SK-N-SH (cell line): ENCODE data around the gene SH3BGRL2.

ENCODE experiments used
- TF ChIP-seq, protein P1 (sequence below): fragments of 200-600 bp; sonication (generic); IDR thresholded peaks from 2 replicates; pipeline ENCODE4 v1.6.1; 2017; ENCODE audit warnings: antibody characterized with exemption, mild to moderate bottlenecking, moderate library complexity
- TF ChIP-seq, protein P2 (sequence below): fragments of 150-350 bp; IDR thresholded peaks from 2 replicates; pipeline ENCODE4 v1.6.1; 2017; ENCODE audit warnings: antibody characterized with exemption, low read length, low read depth, borderline replicate concordance

DNA sequence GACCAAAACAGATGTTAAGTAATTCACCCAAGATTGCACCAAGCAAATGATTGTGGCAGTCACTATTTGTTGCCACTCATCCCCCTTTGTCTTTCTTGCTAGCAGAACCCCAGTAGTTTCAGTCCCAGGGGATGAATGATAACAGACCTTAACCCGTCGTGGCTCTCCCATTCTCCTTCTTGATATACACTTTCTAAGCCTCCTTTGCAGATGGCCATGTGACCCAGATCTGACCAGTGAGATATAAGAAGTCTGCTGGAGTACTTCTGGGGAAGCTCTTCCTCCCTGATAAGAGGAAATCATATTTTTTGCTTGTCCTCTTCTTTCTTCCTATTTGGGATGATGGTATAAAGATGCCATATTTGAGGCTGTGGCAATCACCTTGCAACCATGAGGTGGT lies 9.6 kb upstream of the SH3BGRL2 start:
- TF ChIP-seq, protein P1, sequence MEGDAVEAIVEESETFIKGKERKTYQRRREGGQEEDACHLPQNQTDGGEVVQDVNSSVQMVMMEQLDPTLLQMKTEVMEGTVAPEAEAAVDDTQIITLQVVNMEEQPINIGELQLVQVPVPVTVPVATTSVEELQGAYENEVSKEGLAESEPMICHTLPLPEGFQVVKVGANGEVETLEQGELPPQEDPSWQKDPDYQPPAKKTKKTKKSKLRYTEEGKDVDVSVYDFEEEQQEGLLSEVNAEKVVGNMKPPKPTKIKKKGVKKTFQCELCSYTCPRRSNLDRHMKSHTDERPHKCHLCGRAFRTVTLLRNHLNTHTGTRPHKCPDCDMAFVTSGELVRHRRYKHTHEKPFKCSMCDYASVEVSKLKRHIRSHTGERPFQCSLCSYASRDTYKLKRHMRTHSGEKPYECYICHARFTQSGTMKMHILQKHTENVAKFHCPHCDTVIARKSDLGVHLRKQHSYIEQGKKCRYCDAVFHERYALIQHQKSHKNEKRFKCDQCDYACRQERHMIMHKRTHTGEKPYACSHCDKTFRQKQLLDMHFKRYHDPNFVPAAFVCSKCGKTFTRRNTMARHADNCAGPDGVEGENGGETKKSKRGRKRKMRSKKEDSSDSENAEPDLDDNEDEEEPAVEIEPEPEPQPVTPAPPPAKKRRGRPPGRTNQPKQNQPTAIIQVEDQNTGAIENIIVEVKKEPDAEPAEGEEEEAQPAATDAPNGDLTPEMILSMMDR = no peak
- TF ChIP-seq, protein P2, sequence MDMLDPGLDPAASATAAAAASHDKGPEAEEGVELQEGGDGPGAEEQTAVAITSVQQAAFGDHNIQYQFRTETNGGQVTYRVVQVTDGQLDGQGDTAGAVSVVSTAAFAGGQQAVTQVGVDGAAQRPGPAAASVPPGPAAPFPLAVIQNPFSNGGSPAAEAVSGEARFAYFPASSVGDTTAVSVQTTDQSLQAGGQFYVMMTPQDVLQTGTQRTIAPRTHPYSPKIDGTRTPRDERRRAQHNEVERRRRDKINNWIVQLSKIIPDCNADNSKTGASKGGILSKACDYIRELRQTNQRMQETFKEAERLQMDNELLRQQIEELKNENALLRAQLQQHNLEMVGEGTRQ = no peak
